Measurements from ENCODE around the gene MRPS27.

DNA sequence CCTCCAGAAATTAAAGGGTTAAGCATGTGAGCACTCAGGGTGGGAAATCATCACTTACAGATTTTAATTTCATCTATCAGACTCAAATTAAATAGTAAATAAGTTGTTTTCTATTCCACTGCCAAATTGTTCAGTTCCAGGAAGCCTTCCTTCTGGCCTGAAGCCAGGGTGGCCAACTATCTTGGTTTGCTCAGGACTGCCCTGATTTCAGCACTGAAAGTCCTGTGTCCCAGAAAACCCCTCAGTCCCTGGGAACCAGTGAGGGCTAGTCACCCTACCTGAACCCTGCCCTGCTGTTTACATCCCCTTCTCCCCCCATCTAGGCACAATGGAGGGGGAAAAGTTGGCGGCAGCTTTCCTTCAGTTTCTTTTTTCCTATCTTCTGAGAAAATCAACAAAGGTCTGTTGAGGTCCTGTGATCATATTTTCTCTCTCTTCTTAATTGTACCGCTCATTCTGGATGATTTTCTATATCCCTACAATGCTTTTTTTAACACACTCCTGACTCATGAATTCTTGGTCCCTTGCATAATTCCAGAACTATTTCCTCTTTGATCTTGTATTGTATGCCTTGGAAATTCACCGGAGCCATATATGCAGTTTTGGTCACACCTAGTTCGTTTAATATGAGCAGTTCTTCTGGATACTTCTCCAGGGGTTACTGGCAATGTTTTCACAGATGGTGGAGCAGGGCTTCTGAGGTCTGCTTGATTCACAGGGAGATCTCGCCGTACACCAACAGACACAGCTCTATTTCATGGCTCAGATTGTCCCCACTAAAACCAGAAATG is 109.0 kb downstream of the MRPS27 start:
- no peak for TF ChIP-seq POLR2A (IDR thresholded peaks at IDR 0.05)
- TF ChIP-seq, protein P1, sequence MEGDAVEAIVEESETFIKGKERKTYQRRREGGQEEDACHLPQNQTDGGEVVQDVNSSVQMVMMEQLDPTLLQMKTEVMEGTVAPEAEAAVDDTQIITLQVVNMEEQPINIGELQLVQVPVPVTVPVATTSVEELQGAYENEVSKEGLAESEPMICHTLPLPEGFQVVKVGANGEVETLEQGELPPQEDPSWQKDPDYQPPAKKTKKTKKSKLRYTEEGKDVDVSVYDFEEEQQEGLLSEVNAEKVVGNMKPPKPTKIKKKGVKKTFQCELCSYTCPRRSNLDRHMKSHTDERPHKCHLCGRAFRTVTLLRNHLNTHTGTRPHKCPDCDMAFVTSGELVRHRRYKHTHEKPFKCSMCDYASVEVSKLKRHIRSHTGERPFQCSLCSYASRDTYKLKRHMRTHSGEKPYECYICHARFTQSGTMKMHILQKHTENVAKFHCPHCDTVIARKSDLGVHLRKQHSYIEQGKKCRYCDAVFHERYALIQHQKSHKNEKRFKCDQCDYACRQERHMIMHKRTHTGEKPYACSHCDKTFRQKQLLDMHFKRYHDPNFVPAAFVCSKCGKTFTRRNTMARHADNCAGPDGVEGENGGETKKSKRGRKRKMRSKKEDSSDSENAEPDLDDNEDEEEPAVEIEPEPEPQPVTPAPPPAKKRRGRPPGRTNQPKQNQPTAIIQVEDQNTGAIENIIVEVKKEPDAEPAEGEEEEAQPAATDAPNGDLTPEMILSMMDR (IDR thresholded peaks at IDR 0.05) = no peak
